DND-41 (cell line): Measurements from ENCODE around the gene TMCC1.

Experiments
- ATAC-seq: fragments of 200-7000 bp; cut with Tn5 transposase; 3 replicates; pipeline ENCODE4 v1.9.1; 2021; ENCODE audit warnings: low read depth; ENCODE audit not compliant: insufficient read depth
- DNase-seq: peaks from one replicate; pipeline ENCODE4 v3.0.0-alpha.2; 2020
- H2AFZ ChIP-seq: 2 replicates; pipeline ENCODE4 v1.6.0; 2012; ENCODE audit warnings: low read depth, low read length
- H3K27ac ChIP-seq: 2 replicates; pipeline ENCODE4 v1.5.1; 2012; ENCODE audit warnings: low read length, inconsistent platforms
- H3K27me3 ChIP-seq: fragments of 200-600 bp; sonication (generic); 2 replicates; pipeline ENCODE4 v1.6.0; 2012; ENCODE audit warnings: low read length, mild to moderate bottlenecking, inconsistent platforms; ENCODE audit not compliant: insufficient read depth, poor library complexity
- H3K36me3 ChIP-seq: 2 replicates; pipeline ENCODE4 v1.5.1; 2012; ENCODE audit warnings: low read length, inconsistent platforms; ENCODE audit not compliant: insufficient read depth
- H3K4me1 ChIP-seq: 2 replicates; pipeline ENCODE4 v1.5.1; 2012; ENCODE audit warnings: mild to moderate bottlenecking, low read length; ENCODE audit not compliant: insufficient read depth
- H3K4me2 ChIP-seq: 2 replicates; pipeline ENCODE4 v1.6.0; 2012; ENCODE audit warnings: mild to moderate bottlenecking, moderate library complexity, low read length, inconsistent platforms; ENCODE audit not compliant: insufficient read depth
- H3K4me3 ChIP-seq, 2 experiments: fragments of 200-600 bp in 1 of 2; shearing (Covaris generic) in 1 of 2; 2 replicates each; pipeline ENCODE4 v1.5.1; 2012 to 2016; ENCODE audit warnings: inconsistent platforms in 2 of 2, low read length in 2 of 2, mild to moderate bottlenecking in 2 of 2, low read depth in 1 of 2, moderate library complexity in 1 of 2
- H3K79me2 ChIP-seq: 2 replicates; pipeline ENCODE4 v1.6.0; 2012; ENCODE audit warnings: low read length, inconsistent platforms; ENCODE audit not compliant: insufficient read depth
- H3K9ac ChIP-seq: 2 replicates; pipeline ENCODE4 v1.6.0; 2012; ENCODE audit warnings: low read depth, mild to moderate bottlenecking, inconsistent platforms, low read length, moderate library complexity
- H3K9me3 ChIP-seq: 2 replicates; pipeline ENCODE4 v1.5.1; 2012; ENCODE audit warnings: low read length, moderate library complexity, mild to moderate bottlenecking, inconsistent platforms; ENCODE audit not compliant: insufficient read depth, severe bottlenecking
- H4K20me1 ChIP-seq: 2 replicates; pipeline ENCODE4 v1.6.0; 2012; ENCODE audit warnings: low read length; ENCODE audit not compliant: insufficient read depth
- EZH2 ChIP-seq: IDR thresholded peaks from 3 replicates; pipeline ENCODE4 v1.6.1; 2012; ENCODE audit warnings: borderline replicate concordance, low read depth, mild to moderate bottlenecking, moderate library complexity, low read length, inconsistent platforms; ENCODE audit not compliant: severe bottlenecking
- TF ChIP-seq, protein P1 (sequence below): IDR thresholded peaks from 2 replicates; pipeline ENCODE4 v1.5.1; 2012; ENCODE audit warnings: borderline replicate concordance, low read length, moderate library complexity, mild to moderate bottlenecking; ENCODE audit not compliant: poor library complexity, severe bottlenecking; ENCODE audit errors: extremely low read depth

TMCC1 gene

DNA sequence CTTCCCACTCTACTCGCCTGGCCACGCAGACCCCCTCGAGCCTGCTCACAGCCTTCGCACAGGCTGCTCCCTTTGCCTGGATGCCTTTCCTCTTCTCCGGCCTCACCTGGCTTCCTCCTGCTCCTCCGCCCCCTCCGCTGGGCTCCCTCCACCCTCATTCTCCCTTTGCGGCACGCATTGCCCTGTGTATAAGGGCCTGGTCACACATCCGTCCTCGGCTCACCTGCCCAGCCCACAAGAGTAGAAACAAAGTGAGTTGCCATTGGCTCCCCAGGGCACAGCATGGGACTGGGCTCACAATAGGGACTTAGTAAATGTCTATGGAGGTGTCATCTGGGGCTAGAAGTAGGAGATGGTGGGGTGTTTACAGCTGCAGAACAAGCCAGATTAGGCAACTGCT is 291.2 kb downstream of the TMCC1 start:
- peak overlapping the region; percentile 92 for H3K9ac ChIP-seq
- ATAC-seq = no peak
- H3K79me2 ChIP-seq = peaks cover 96% of the 10 kb centered on the region
- DNase-seq = no peak
- TF ChIP-seq EZH2 = no peak
- TF ChIP-seq, protein P1, sequence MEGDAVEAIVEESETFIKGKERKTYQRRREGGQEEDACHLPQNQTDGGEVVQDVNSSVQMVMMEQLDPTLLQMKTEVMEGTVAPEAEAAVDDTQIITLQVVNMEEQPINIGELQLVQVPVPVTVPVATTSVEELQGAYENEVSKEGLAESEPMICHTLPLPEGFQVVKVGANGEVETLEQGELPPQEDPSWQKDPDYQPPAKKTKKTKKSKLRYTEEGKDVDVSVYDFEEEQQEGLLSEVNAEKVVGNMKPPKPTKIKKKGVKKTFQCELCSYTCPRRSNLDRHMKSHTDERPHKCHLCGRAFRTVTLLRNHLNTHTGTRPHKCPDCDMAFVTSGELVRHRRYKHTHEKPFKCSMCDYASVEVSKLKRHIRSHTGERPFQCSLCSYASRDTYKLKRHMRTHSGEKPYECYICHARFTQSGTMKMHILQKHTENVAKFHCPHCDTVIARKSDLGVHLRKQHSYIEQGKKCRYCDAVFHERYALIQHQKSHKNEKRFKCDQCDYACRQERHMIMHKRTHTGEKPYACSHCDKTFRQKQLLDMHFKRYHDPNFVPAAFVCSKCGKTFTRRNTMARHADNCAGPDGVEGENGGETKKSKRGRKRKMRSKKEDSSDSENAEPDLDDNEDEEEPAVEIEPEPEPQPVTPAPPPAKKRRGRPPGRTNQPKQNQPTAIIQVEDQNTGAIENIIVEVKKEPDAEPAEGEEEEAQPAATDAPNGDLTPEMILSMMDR = no peak
- H2AFZ ChIP-seq = no peak overlapping the region
- H3K4me3 ChIP-seq = peak overlapping the region in 1 of 2 experiments; percentile 100; a peak in 3 of 4 replicates
- peaks cover 80% of the 10 kb centered on the region for H3K36me3 ChIP-seq
- H3K4me2 ChIP-seq = peak overlapping the region; percentile 100
- H3K27me3 ChIP-seq = no peaks in the 10 kb centered on the region
- peaks cover 86% of the 10 kb centered on the region for H3K4me1 ChIP-seq
- H4K20me1 ChIP-seq = peaks cover 88% of the 10 kb centered on the region
- peak overlapping the region; percentile 84 for H3K27ac ChIP-seq
- H3K9me3 ChIP-seq = no peaks in the 10 kb centered on the region

DNA sequence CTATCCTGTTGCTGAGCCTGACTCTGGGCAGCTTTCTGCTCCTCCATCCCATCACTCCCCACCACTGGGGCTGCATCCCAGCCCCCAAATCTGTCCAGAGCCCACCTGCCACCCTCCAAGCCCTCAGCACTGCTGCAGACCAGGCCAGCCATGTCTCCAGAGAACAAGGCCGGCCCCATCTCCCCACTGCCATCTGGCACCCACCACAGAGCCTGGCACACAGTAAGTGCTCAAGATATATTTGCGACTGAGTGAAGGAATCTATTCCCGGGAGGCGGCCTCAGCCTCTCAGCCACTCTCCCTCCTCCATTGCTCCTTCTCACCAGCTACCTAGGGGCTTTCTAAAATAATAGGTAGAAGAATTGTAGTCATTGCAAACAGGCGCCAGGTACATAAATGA is 291.8 kb downstream of the TMCC1 start:
- TF ChIP-seq EZH2 = no peak
- TF ChIP-seq, protein P1 = no peak
- no peaks in the 10 kb centered on the region for H3K9me3 ChIP-seq
- H3K27ac ChIP-seq = peak overlapping the region; percentile 84; the same call in 1 of the 2 replicates
- ATAC-seq = no peak
- no peak for DNase-seq
- peaks cover 81% of the 10 kb centered on the region for H3K36me3 ChIP-seq
- H3K79me2 ChIP-seq = peaks cover 97% of the 10 kb centered on the region
- peaks cover 87% of the 10 kb centered on the region for H3K4me1 ChIP-seq
- H3K27me3 ChIP-seq = no peaks in the 10 kb centered on the region
- peaks cover 94% of the 10 kb centered on the region for H4K20me1 ChIP-seq
- H2AFZ ChIP-seq = no peak overlapping the region
- peak overlapping the region; percentile 100 for H3K4me2 ChIP-seq
- peak overlapping the region in 1 of 2 experiments; percentile 100; a peak in 2 of 4 replicates for H3K4me3 ChIP-seq
- H3K9ac ChIP-seq = peak overlapping the region; percentile 92

DNA sequence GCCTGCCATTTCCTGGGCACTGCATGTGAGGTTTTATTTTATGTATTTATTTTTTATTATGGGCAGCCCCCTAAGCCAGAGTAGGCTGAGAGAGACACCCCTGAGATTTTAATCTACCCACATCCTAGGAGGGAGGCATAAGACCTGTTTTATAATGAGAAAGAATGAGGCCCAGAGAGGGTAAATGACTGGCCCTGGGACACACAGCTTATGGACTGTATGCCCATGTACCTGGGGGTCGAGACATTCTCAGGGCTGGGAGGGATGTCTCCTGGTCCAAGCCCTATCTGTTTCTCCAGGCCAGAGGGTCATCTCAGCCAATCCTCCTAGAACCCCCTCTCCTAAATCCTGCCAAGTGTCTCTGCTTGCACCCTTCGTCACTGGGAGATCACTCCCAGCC is 293.2 kb downstream of the TMCC1 start:
- H3K4me1 ChIP-seq = peaks cover 97% of the 10 kb centered on the region
- peak overlapping the region; percentile 100 for H3K4me2 ChIP-seq
- ATAC-seq (no peak), DNase-seq (no peak)
- H3K27ac ChIP-seq = peak overlapping the region; percentile 17; the same call in 1 of the 2 replicates
- no peaks in the 10 kb centered on the region for H3K27me3 ChIP-seq
- peaks cover 98% of the 10 kb centered on the region for H4K20me1 ChIP-seq
- peaks cover 100% of the 10 kb centered on the region for H3K79me2 ChIP-seq
- H3K9me3 ChIP-seq = no peaks in the 10 kb centered on the region
- TF ChIP-seq, protein P1 = no peak
- TF ChIP-seq EZH2 = no peak
- peak overlapping the region in 1 of 2 experiments; percentile 15; a peak in 2 of 4 replicates for H3K4me3 ChIP-seq
- H2AFZ ChIP-seq = no peak overlapping the region
- H3K36me3 ChIP-seq = peaks cover 89% of the 10 kb centered on the region
- peak overlapping the region; percentile 92; the same call in 1 of the 2 replicates for H3K9ac ChIP-seq

DNA sequence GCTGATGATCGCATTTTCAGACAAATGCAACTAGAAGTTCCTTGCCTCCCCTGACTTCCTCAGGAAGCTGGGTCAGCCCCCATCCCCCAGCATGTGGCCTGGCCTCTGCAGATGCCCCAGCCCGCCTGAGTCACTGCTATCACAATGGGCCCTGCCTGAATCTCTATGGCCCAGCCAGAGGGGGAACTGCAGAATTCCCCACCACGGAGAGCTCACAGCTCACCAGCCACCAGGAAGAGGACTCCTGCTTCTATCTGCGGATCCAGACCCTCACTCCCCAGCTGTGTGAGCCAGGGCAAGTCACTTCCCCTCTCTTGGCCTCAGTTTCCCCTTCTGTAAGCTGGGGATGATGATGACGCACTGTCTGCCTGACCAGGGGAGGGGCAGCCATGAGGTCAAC is 293.9 kb downstream of the TMCC1 start:
- Histone ChIP-seq H3K9me3 (no peaks in the 10 kb centered on the region), H3K4me3 (peak overlapping the region in 1 of 2 experiments; percentile 26; a peak in 1 of 4 replicates), H3K27ac (peak overlapping the region; percentile 39), H3K4me1 (peaks cover 100% of the 10 kb centered on the region), H3K36me3 (peaks cover 91% of the 10 kb centered on the region), H2AFZ (no peak overlapping the region), H3K9ac (peak overlapping the region; percentile 92), H4K20me1 (peaks cover 99% of the 10 kb centered on the region), H3K79me2 (peaks cover 99% of the 10 kb centered on the region), H3K27me3 (no peaks in the 10 kb centered on the region), H3K4me2 (peak overlapping the region; percentile 100; the same call in 1 of the 2 replicates)
- ATAC-seq (no peak; the same call in 2 of the 3 replicates), DNase-seq (peak; percentile 48)
- TF ChIP-seq, protein P1 = no peak
